ENCODE results near the gene GRB10. TPM values are rescaled to one million over a fixed set of nuclear protein-coding genes. Genes with fewer than 3 reads are reported as not detected.
A peak's percentile ranks its signal among the peaks of the same experiment; 100 is the strongest.

The GRB10 gene
- total and polyA plus RNA-seq, 11 donors = 14.7 to 38.2 (median 28.0) TPM

- no peak for DNase-seq
- Histone ChIP-seq H3K27ac (no peak overlapping the region), H3K9me3 (no peaks in the 10 kb centered on the region), H3K36me3 (no peaks in the 10 kb centered on the region), H3K27me3 (no peaks in the 10 kb centered on the region), H3K4me3 (no peak overlapping the region), H3K4me1 (peaks cover 0 to 16% (median 12%) of the 10 kb centered on the region in 12 donors)
- ATAC-seq = no peak
- TF ChIP-seq POLR2A (IDR thresholded peaks at IDR 0.05) (no peak), CTCF (IDR thresholded peaks at IDR 0.05) (no peak)
- 96 to 100% (median 97%) methylated on average over 3 of the region's 3 CpGs for WGBS, 4 donors
- intact Hi-C loops (cut with DNase I) = no loop called here
Observed at GRCh38 chr7:50815138-50815537, 32.4 kb upstream of the GRB10 start.

GRCh38 chr7:50814166-50814565, 31.5 kb upstream of the GRB10 start:
- TF ChIP-seq POLR2A (IDR thresholded peaks at IDR 0.05) (no peak), CTCF (IDR thresholded peaks at IDR 0.05) (no peak)
- Histone ChIP-seq H3K27ac (no peak overlapping the region), H3K9me3 (no peaks in the 10 kb centered on the region), H3K4me3 (no peak overlapping the region), H3K36me3 (no peaks in the 10 kb centered on the region), H3K27me3 (no peaks in the 10 kb centered on the region), H3K4me1 (peaks cover 0 to 16% (median 12%) of the 10 kb centered on the region in 12 donors)
- 66 to 77% (median 72%) methylated on average over 3 of the region's 3 CpGs for WGBS, 4 donors
- intact Hi-C loops (cut with DNase I) = no loop called here
- DNase-seq (no peak), ATAC-seq (no peak)

- H3K4me1 ChIP-seq = peaks cover 0 to 14% (median 12%) of the 10 kb centered on the region in 12 donors
Observed at GRCh38 chr7:50812841-50813475, 30.3 kb upstream of the GRB10 start.

GRCh38 chr7:50812094-50812493, 29.4 kb upstream of the GRB10 start:
- Histone ChIP-seq H3K9me3 (no peaks in the 10 kb centered on the region), H3K27me3 (no peaks in the 10 kb centered on the region), H3K4me1 (peaks cover 0 to 14% (median 12%) of the 10 kb centered on the region in 12 donors), H3K4me3 (no peak overlapping the region), H3K27ac (peak overlapping the region in 1 of 12 donors; percentile 39), H3K36me3 (no peaks in the 10 kb centered on the region)
- DNase-seq (no peak), ATAC-seq (no peak)
- intact Hi-C loops (cut with DNase I) = no loop called here
- TF ChIP-seq CTCF (IDR thresholded peaks at IDR 0.05) = no peak
- 68 to 74% (median 70%) methylated on average over 6 of the region's 6 CpGs for WGBS, 4 donors

More at GRCh38 chr7:50812841-50813475, 30.3 kb upstream of the GRB10 start:
- ATAC-seq (peak; percentile 94 to 99 (median 96)), DNase-seq (peak; percentile 81 to 90 (median 87))
- TF ChIP-seq CTCF (IDR thresholded peaks at IDR 0.05) = no peak
- no peak for TF ChIP-seq POLR2A (IDR thresholded peaks at IDR 0.05)
- Histone ChIP-seq H3K4me3 (no peak overlapping the region), H3K27me3 (no peaks in the 10 kb centered on the region), H3K27ac (peak overlapping the region in 8 of 12 donors; percentile 7 to 61 (median 44)), H3K36me3 (no peaks in the 10 kb centered on the region), H3K9me3 (no peaks in the 10 kb centered on the region)
- WGBS, 4 donors = 21 to 50% (median 43%) methylated on average over 1 of the region's 1 CpG
- intact Hi-C loops (cut with DNase I) = no loop called here
